GM18519 (cell line): ENCODE results near the gene IL18BP.

Experiments
- ATAC-seq: cut with Tn5 transposase; IDR thresholded peaks from one replicate; pipeline ENCODE4 v1.9.1; 2021; ENCODE audit warnings: mild to moderate bottlenecking, moderate library complexity; ENCODE audit not compliant: unreplicated experiment, low FRiP score

The IL18BP gene

DNA sequence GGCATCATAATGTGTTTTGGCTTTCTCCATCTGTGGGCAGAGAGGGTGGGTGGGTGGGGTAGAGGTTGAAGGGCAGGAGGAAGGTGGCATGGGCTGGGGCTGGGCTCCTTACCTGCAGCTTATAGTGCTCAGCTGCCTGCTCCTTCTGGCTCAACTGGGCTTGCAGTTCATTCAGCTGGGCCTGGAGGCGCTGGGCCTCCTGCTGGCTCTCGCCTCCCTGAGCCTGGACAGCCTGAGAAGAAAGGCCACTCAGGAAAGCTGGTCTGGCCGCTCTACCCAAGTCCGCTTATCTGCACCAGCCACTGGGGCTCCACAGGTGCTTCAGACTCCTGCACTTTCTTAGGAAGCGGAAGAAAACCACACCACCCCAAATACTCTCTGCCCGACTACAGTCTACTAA, 10.4 kb downstream of the IL18BP start:
- ATAC-seq, result no peak

DNA sequence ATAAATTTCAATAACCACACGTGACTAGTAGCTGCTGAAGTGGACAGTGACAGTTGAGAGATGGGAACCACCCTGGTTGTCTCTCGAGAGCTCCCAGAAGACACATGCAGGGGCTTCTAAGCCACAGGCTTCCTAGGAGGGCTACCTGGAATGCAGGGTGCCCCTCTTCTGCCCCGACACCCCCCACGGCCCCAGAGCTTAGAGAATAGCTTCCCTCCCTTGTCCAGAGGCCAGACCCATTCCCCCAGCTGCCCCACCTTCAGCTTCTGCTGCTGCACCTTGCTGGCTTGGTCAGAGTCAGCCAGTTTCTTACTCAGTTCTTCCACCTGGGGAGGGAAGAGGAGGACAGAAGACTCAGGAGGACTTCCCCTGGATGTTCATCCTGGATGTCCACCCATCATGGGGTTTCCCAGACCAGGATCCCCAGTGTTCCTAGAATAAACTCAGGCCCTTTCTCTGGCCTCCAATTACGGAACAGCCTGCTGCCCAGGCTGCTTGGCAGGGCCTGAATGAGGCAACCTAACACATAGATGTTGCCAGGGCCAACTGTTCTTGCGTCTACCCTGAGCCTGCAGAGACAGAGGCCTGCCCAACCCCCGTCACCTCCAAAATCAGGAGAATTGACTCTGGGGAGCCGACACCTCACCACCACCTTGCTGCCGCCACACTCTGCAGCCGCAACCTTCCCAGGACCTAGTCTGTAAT, 12.0 kb downstream of the IL18BP start:
- ATAC-seq, result no peak

DNA sequence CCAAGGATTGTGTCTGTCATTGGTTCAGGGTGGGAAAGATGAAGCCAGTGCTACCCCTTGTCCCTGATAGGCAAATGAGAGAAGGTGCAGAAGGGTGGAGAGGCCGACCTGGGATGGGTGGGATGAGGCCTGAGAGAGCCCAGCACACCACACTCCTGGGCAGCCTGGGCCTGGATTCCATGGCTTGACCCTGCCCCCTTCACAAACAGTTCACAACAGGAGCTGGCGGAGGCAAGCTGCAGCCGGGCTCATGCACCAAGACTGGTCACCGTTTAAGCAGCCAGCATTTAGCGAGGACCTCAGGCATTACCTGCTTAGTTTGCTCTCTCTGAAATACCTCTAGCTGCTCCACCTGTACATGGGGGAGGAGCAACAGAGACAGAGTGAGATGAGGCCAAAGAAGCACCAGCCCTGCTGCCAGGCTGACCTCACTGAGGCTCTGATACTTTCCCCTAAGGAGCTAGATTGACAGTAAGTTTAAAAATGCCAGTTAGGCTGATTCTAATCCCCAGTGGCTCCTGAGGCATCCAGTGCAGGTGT, 13.5 kb downstream of the IL18BP start:
- no peak for ATAC-seq

DNA sequence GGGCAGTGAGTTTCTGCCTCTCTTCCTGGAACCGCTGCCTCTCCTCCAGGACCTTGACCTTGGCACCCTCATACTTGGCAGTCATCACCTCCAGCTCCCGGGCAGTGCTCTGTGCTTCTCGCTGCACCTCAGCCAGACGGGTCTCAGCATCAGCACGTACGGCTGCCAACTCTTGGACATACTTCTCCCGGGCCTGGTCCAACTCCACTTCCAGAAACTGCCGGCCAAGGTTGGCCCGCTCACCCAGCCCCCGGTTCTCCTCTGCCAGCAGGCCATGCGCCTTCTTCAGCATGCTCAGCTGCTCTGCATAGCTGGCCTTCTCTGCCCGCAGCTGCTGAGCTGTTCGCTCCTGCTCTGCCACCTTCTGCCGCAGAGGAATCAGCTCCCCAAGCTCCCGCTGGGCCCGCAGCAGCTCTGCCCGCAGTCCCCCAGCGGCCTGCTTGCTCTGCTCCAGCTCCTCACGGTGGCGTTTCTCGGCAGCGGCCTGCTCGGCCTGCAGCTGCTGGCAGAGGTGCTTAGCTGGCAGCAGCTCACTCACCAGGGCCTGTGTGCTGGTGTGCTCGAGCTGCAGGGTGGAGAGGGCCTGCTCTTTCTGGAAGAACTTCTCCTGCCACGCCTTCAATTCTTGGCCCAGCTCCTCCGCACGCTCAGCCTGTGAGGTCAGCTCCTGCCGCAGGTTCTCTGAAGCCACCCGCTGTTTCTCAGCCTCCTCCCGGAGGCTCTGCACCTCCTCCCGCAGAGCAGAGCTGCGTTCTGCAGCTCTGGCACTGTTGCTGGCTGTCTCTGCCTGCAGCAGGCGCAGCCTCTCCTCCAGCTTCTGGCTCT, 14.4 kb downstream of the IL18BP start:
- no peak for ATAC-seq

DNA sequence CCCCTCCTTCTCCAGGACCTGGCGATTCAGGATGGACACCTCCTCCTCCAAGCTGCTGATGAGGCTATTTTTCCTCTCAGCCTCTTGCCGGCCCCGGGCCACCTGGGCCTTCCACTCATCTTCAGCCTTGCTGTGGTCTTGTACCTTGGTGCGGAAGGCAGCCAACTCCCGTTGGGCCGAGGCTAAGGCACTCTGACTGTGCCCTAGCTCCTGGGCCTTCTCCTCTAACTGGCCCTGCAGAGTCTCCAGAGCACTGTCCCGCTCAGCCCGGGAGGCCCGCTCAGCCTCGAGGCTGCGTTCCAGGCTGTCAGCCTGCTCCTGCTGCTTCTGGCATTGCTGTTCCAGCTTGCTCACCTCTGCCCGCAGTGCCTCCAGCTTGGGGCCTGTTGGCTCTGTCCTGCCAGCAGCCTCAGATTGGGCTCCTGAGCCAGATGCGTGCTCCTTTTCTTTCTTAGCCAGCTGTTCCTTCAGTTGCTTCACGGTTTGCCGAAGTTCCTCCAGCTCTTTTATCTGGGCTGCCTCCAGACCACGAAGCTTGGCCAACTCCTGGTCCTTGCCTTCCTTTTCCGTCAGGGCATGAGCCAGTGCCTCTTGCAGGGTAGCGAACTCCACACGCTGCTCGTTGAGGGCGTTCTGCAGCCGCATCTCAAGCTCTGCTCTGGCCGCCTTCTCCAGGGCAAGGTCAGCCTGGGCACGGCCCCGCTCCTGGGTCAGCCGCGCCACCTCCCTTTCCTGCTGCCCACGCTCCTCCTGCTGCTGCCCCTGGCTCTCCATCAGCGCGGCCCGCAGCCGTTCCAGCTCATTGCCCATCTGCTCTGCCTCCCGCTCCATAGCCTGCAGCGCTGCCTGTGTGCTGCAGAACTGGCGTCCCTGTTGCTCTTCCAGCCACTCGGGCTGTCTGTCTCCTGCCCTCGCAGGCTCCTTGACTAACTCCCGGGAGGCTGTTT, 15.3 kb downstream of the IL18BP start:
- ATAC-seq, result no peak

DNA sequence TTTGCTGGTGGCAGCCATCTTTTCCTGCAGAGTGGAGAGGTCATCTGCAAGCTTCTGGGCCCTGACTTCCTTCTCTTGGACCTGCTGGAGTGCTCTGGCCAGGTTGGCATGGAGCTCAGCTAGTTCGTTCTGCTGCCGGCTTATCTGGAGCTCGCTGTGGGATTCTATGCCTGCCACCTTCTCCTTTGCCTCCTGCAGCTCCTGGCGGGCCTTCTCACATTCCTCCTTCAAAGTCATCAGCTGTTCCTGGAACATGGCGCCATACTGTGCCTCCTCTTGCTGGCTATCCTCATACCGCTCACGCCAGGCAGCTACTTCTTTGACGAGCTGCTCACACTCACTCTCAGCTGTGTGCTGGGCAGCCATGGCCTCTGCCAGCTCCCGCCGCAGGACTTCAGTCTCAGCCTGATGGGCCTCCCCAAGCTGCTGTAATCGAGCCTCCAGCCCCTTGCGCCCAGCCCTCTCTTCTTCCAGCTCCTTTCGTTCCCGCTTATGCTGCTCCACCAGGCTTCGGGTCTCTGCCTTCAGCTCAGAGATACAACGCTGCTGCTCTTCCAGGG, 16.1 kb downstream of the IL18BP start:
- ATAC-seq, result no peak

DNA sequence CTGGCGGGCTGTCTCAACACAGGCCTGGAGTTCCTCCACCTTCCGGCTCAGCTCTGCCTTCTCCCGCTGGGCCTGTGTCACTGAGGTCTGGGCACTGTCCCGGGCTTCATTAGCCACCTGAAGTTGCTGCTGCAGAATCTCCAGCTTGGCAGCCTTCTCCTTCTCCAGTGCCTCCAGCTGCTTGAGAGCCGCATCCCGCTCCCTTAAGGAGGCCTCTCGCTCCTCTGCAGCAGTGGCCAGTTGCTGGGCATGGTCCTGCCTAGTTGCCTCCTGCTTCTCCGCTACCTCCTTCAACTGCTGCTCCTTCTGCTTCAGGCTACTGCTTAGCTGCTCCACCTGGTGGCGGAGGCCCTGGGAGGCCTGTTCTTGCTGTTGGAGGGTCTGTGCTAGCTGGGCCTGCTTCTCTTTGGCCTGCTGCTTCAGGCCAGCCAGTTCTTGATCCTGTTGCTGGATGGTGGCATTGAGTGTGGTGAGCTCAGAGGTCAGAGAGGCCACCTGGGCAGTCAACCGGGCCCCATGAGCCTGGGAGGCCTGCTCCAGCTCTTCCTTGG, 16.9 kb downstream of the IL18BP start:
- ATAC-seq, result no peak

DNA sequence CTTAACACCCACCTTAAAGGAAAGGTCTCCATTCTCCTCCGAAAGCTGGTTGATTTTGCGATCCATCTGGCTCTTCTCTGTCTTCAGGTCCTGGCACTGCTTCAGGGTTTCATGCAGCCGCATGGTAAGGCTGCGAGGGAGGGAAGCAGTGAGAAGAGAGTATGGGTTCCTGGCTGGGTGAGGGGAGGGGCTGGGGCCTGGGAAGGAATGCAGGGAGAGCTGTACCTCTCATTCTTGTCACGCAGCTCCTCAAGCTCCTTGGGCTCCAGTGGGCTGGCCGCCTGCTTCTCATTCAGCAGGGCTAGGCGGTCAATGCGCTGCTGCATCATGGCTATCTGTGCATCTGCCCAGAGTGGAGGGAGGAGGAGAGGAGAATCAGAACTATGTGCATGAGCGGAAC, 19.5 kb downstream of the IL18BP start:
- ATAC-seq, result no peak

DNA sequence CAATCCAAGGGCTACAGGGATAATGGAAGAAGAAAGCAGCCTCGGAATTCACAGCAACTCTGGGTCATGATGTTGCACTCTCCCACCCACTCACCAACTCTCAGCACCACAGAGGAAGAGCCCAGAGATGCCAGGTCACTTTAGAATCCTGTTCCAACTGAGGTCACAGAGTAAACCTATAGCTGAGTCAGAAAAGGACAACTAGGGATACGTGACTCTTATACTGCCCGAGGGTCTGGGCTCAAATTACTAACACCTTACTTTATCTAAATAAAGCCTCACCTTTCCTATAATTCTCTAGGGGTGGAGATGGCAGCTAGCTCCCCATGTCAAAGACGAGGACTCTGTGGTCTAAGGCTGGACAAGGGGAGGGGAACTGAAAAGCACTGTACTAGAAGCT, 24.6 kb downstream of the IL18BP start:
- no peak for ATAC-seq

DNA sequence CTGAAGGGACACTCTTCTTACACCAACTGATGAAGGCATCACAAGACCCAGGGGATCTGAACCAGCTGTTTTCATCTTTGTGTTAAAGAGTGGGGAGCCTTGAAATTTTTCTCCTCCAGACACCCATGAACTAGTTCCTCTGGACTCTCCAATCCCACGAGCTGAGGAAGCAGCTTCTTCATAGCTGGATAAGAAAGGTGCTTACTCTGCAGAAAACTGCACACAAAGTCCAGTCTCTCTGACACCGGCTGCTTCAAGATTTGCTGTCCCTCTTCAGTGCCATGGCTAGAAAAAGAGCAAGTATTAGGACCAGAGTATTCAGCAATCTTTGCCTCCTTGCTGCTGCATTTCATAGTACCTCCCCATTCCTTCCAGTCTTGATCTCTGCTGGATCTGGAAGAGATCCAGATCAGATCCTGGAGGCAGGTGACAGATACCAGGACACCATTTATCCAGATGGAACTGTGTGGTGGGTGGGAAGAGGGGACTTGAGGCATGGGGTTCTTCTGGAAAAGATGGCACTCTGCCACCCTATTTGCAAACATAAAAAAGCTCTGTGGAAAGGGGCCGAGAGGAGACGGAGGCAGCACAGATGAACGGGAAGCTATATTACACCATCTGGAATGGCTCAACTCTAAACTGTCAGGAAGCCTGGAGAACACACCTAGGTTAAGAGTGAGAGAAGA, 25.5 kb downstream of the IL18BP start:
- ATAC-seq, result no peak

DNA sequence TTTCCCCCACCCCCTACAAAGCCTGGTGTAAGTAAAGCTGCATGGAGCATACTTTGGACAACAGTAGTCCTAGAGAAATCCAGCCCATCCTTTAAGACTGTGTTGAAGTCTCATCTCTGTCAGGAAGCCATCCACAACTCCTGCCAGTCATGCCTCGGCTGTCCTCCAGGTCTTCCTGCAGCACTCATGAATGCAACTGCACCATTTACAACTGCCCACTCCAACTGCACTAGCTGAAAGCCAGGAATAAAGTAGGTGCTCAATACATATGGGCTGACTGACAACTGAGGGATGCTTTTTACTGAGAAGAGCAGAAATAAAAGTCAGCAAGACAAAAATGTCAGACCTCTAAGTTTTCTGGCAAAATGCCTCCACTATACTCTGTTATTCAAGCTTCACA, 27.4 kb downstream of the IL18BP start:
- no peak for ATAC-seq

DNA sequence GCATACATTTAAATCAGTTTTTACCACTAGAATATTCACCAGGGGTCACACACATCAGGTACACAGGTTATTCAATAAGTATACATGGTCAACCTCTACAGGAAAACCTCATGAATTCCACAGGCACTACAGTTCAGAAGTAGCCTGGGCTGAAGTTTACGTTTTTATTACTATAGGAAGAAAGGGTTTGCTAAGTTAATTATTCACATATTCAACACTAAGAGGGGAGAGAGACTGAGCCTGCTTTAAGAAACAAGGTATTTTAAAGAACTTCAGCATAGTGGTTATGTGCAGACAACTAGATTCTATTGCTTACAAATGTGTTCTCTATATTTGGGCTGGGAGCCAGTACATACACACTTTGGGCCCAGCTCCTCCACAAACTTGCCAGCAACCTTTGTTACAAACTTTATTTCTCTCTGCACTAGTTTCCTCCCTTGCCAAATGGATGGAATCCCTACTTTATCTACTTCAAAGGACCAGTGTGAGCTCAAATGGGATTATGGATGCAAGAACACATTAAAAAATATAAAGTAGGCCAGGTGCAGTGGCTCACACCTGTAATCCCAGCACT, 31.9 kb downstream of the IL18BP start:
- ATAC-seq, result no peak

DNA sequence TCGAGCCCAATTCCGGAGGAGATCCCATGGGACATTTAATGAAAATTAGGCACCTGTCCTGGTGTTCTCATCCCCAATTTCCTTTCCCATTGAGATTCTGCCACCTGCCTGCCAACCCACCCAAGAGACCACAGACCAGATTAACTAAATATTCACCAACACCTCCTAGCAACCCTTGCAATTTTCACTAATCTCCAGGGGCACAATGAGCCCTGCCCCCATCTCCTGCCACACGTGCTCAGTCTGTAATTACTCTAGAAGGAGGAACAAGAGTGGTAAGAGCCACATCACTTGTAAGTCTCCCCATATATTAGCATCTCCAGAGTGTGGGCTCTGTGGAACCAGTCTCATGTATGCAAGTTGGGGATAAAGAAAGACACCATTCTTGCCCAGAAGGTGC, 38.0 kb downstream of the IL18BP start:
- ATAC-seq, result no peak

DNA sequence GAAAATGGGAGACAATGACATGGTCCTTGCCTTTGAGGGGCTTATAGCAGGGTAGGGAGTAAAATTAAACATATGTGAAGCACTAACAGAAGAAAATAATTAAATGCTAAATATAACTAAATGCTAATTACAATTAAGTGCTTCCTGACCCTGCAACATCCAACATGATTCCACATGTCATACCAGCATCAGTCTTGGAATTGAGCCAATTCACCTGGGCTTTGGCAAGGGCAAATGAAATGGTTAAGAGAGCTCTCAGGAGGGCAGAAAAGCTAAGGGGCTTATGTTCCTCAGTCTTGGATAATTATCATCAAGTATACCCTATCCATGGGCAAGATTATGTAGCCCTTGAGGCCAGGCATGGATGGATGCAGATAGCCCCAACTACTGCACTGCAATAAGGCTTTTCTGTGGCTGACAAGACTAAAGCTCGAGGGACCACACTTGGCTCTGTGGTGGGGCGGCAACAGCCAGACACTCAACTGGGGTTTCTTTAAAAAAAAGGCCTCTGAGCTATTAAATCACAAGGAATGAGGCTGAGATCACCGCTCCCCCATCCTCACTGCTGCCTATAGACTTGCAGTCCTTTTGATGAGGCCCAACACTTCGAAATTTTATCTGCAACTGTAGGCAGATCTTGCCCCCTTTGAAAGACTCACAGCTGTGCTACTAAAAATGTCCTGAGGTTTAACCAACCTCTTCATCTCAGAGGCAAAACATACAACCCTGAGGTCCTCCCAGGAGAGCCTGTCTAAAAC, 39.0 kb downstream of the IL18BP start:
- no peak for ATAC-seq

DNA sequence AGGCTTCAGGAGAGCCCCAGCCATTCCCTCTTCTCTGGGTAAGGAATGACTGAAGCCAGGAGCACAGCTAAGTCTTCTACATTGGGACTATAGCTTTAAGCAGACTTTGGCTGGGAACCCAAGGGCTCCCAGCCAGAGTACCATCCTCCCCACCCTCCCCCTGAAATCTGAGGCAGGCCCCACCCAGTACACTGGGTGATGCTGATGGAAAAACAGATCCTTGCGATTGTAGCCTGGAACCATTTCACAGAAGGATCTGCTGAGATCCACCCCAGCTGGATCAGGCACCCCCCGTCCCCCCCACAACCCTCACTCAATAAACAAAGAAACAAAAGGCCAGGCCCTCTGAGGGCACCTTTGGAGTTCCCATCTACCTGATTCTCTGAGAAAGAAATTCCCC, 39.8 kb downstream of the IL18BP start:
- no peak for ATAC-seq

DNA sequence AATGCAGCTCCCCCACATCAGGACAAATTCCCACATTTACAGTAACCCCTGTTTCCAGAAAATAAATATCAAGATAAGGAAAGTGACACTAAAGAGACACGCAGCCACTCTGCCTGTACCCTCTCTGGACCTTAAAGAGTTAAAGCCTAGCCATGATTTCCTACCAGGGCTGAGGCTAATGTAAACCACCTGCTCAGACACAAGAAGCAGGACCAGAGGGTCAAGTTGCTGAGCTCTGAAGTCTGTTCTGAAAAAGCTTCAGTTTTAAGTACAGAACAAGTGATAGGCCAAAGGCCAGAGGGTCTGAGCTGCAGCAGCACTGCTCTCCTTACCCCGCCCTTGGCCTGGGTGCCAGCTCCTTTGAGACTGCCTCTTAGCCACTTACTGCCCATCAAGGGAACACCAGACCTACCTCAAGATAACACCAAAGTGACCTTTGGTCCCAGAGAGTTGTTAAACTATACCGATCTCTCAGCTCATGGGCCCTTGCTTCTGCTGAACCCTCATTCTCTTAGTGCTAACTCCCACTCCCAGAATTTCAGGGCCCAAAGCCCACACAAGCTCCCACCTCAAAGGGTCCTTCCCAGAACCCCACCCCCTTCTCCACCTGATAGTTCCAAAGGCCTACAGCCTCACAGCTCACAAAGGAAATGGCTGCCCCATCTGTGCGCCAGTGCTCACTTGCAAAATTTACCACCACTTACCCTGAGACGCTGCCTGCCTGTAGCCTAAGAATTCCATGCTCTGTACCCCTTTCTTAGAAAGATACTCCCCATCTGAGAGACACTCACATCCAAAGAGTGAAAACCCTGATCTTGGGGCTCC, 40.5 kb downstream of the IL18BP start:
- no peak for ATAC-seq

DNA sequence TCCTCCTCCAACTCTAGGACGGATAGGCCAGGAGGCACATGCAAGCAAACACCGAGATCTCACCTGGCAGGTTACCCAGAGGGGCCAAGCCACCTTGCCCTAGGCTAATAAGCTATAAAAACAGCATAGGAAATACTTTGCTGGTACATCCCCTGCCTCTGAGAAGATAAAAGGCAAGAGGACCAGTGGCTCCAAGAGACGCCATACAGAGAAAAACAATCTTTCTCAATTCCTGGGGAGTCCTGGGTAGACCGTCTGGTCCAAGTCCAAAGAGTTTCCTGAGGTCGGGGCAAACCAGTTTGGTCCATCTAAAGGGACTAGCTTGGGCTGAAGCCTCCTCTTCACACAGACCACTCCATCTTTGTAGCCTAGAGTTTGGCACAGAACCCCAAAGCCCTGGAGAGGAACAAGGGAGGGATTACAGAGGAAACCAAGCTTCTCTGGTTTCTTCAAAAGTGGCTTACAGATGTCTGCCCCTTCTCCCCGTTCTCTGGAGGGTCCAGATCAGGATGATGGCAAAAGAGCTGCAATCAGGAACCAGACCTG, 41.2 kb downstream of the IL18BP start:
- ATAC-seq, result no peak
